ENCODE results near the gene PRELP.
"Not testable (repeated sequence)": the region's sequence is repeated elsewhere in the genome, so short reads cannot be mapped to it uniquely, and the experiment has no call there.

Gene PRELP

GRCh38 chr1:203475012-203475981, at the start of gene PRELP:
Gene PRELP (plus strand): TSS chr1:203475806. CDS start chr1:203483185, 7,379 bp downstream.
- DNase-seq (ENCODE audit: low read depth in 2 of 2) = no peak

GRCh38 chr1:203426366-203426765, 49.2 kb upstream of the PRELP start:
- DNase-seq (ENCODE audit: low read depth in 2 of 2) = no peak

- no peak for DNase-seq (ENCODE audit: low read depth in 2 of 2)
These were observed 48.7 kb upstream of the PRELP start for GRCh38 chr1:203426870-203427269.

- no peak for DNase-seq (ENCODE audit: low read depth in 2 of 2)
These were observed 48.2 kb upstream of the PRELP start for GRCh38 chr1:203427451-203427850.

GRCh38 chr1:203428981-203429599, 46.5 kb upstream of the PRELP start:
- no peak for DNase-seq (ENCODE audit: low read depth in 2 of 2)

- DNase-seq (ENCODE audit: low read depth in 2 of 2) = no peak
These were observed 40.0 kb upstream of the PRELP start for GRCh38 chr1:203435615-203436014.

- DNase-seq (ENCODE audit: low read depth in 2 of 2) = no peak
These were observed 37.8 kb upstream of the PRELP start for GRCh38 chr1:203437696-203438315.

GRCh38 chr1:203439131-203439730, 36.4 kb upstream of the PRELP start:
- DNase-seq (ENCODE audit: low read depth in 2 of 2) = no peak

GRCh38 chr1:203440771-203441170, 34.8 kb upstream of the PRELP start:
- no peak for DNase-seq (ENCODE audit: low read depth in 2 of 2)

GRCh38 chr1:203441766-203442165, 33.8 kb upstream of the PRELP start:
- no peak for DNase-seq (ENCODE audit: low read depth in 2 of 2)

- no peak for DNase-seq (ENCODE audit: low read depth in 2 of 2)
These were observed 32.8 kb upstream of the PRELP start for GRCh38 chr1:203442821-203443220.

- no peak for DNase-seq (ENCODE audit: low read depth in 2 of 2)
These were observed 32.3 kb upstream of the PRELP start for GRCh38 chr1:203443296-203443695.

GRCh38 chr1:203444171-203444576, 31.4 kb upstream of the PRELP start:
- DNase-seq (ENCODE audit: low read depth in 2 of 2) = no peak

GRCh38 chr1:203447151-203447550, 28.5 kb upstream of the PRELP start:
- no peak for DNase-seq (ENCODE audit: low read depth in 2 of 2)

- not testable (repeated sequence) for DNase-seq (ENCODE audit: low read depth in 2 of 2)
These were observed 28.0 kb upstream of the PRELP start for GRCh38 chr1:203447598-203447997.

- no peak for DNase-seq (ENCODE audit: low read depth in 2 of 2)
These were observed 27.0 kb upstream of the PRELP start for GRCh38 chr1:203448521-203449061.

- DNase-seq (ENCODE audit: low read depth in 2 of 2) = no peak
These were observed 25.6 kb upstream of the PRELP start for GRCh38 chr1:203450001-203450400.

- no peak for DNase-seq (ENCODE audit: low read depth in 2 of 2)
These were observed 25.0 kb upstream of the PRELP start for GRCh38 chr1:203450479-203451149.

- no peak for DNase-seq (ENCODE audit: low read depth in 2 of 2)
These were observed 23.5 kb upstream of the PRELP start for GRCh38 chr1:203451836-203452784.

GRCh38 chr1:203453016-203453415, 22.6 kb upstream of the PRELP start:
- DNase-seq (ENCODE audit: low read depth in 2 of 2) = no peak

Measured in stimulated activated CD4-positive, alpha-beta T cell treated with anti-CD3 and anti-CD28 coated beads, Interleukin-1b, Interleukin-23, amount 100 ng/mL, for 1 hour (primary cell).